HG03280 (cell line): Measurements from ENCODE around the gene GSTO1.
A peak's percentile ranks its signal among the peaks of the same experiment; 100 is the strongest.

Source experiments
- ATAC-seq: cut with Tn5 transposase; IDR thresholded peaks from one replicate; pipeline ENCODE4 v1.9.1; 2021; ENCODE audit warnings: mild to moderate bottlenecking, moderate library complexity; ENCODE audit not compliant: unreplicated experiment

The GSTO1 gene

DNA sequence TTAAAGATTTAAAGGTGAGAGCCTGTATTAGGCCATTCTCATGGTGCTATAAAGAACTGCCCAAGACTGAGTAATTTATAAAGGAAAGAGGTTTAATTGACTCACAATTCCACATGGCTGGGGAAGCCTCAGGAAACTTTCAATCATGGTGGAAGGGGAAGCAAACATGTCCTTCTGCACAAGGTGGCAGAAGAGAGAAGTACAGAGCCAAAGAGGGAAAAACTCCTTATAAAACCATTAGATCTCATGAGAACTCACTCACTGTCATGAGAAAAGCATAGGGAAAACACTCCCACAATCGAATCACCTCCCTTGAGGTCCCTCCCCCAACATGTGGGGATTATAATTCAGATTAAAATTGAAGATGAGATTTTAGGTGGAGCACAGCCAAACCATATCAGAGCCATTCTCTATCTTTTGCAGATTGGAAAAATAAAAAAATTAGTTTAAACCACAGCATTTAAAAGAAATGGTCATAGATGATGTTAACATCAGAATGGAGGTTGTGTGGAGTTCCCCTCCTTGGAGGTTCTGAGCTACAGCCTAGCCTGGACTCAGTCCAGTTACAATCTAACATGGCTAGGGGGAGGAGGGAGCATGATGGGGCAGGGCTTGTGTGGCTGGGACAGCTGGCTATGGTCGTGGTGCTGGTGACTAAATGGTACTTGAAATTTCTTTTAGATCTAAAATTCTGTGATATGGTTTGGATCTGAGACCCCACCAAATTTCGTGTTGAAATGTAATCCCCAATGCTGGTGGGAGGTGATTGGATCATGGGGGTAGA, 47.4 kb downstream of the GSTO1 start:
- no peak for ATAC-seq

DNA sequence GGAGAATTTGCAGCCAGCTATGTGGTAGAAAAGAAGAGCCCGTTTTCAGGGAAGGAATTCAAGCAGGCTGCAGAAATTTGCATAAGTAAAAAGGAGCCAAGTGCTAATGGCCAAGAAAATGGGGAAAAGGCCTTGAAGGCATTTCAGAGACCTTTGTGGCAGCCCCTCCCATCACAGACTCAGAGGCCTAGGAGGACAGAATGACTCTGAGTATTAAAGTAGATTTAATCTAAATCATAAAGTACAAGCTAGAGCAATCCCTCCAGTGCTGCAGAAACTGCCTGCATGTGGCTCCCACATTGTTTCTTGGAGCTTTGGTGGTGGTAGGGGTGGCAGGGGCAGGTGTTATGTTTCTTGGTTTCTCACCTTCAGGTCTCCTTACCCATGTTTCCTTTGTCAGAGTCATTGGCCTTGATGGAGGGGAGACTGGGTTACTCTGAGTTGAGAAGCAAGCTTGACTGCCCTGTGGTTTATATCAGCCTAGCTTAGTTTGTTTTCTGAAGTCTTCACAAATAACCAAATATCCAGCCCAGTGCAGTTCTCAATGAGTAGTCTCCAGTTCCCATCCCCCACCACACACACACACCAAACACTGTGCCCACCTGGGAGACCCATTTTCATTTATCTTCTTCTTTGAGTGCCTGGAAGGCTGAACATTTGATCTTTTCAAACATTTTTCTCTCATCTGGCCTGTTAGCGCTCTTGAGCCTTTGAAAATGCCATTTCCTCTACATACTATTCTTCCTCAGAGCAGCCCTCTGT, 49.1 kb downstream of the GSTO1 start:
- ATAC-seq = no peak

DNA sequence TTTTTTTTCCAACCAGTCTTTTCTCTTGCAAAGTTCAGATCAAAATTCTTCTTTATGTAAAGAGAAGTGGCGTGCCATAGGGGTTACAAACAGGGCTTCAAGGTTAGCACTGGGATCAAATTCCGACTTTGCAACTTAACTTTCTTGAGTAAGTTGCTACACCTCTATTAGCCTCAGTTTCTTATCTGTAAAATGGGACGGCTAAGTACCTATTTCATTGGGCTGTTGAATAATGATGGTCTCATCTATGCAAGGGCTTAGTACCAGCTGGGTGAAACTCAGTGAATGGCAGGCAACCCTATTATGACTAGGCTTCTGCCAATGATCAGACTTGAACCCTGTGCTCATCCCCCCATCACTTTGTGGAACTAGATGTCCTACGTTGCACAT, 49.7 kb downstream of the GSTO1 start:
- ATAC-seq = no peak

DNA sequence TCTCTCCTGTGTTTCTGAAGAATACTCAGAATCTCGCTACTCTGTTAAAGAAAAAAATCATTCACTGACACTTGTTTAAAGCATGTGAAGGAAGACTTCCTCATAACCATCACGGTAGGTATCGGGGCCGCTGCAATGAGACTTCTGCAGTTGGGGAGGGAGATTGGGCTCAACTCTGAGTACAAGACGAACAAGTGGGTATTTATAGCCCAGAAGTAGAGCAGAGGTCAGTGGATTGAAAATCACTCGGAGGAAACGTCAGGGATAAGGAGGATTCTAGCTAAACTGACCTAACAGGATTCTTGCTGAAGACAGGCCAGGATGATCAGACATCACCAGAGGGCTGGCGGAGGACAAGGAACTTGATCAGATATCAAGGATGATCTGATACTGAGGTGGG, 50.2 kb downstream of the GSTO1 start:
- ATAC-seq = no peak

DNA sequence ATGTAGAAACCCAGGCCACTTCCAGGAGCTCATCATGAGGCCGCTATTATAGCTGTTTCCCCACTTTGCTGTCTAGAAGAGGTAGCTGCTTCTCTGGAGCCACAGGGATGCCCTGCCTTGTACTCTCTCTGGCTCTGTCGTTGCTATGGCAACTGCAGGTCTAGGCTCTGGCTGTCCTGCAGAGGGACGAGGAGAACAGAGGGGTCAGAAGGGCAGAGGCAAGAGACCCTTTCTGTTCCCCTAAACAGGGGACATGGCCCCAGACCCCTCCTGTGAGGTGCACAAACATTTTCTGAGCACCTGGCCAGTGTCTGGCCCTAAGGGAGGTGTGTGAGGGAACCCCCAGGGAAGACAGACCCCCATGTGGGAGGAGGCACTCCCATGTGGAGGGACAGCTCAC, 52.2 kb downstream of the GSTO1 start:
- no peak for ATAC-seq

DNA sequence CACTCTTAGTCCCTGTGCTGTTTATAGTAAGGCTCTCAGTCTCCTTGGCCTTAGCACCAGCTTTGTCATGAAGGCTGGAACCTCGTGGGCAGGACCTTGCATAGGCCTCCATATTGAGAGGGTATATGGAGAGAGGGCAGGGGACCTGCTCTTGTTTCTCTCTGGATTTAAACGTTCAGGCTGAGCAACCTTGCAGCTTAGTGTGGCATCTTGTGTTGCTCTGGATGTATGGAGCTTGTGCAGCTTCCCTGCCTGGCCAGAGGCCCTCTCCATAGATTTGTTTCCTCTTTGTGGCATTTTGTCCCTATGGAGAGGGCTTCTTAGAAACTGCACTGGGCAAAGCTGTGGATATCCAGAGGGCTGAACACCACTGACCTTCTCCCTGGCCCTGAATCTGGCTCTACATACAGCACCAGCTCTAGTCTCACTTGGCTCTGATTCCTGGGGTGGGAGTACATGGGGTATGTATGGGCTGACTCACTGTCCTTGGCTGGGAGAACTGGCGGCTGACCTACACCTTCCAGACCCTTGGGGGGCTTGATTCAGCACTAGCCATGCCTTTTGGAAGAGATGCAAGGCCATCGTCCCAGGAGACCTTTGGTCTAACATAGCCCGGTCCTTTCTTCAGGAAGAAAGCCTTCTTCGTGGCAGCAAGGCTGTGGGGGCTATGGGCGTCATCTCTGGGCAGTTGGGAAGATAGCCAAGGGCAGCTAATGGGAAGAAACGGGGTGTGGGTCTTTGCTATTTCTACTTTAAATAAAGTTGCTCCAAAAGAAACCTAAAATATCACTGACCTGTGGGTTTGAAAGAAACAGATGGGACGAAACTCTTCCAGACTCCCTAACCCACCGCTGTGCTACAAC, 53.1 kb downstream of the GSTO1 start:
- ATAC-seq = no peak

DNA sequence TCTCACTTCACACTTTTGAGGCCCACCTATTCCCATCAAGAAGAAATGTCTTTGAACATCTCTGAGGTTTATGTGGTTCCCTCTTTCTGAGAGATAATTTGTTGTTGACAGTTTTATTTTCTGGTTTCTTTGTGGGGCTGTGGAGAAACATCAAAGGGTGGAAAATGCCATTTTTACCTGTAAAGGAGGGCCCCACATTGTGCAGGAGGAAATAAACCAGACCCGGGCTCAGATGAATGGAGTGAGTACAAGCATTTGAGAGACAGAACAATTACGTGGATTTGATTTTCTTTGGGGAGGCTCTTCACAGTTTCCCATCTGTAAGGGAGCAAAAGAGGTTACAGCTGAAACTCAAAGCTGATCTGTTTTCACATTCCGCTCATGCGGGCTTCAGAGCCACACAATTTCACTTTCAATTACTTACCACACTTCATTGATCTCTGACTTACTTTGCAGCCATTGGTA, 53.8 kb downstream of the GSTO1 start:
- ATAC-seq = peak; percentile 64

DNA sequence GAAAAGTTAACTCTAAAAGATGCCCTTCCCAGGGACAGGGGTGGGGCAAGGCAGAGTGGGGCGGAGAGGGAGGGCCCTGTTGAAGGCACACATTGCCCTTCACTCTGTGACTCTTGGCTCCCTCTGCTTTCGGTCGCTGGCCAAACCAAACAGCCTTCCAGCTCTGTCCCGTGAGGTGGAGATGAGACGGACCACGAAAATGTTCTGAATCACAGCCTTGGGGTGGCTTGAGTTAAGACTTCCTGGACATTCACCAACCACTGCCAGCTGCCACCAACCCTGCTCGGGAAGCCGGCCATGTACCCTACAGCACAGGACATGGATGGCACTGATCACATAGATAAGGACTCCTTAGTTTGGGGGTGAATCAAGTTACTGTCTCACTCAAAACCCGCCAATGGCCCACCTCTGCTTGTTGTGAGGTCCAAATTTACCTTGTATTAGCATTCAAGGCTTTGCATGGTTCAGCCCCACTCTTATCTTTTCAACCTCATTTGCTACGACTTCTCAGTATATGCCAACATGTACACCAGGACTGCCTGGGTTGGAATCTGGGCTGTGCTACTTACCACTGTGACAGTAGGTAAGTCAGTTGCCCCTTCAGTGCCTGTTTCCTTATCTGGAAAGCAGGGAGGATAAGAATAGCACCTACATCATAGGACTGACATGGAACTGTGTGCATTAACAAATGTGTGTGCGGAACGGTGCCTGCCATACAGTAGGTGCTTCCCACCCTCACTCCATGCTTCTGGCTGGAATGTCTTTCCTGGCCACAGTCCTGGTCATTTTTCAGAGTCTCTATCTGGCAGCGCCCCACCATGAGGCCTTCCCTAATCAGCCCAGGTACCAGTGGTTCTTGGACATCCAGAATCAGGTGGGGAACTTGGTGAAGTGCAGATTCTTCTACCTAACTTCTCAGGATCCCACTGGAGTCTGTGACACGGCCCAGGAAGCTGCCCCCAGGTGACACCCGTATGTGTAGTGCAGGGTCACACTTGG, 55.6 kb downstream of the GSTO1 start:
- ATAC-seq = no peak

DNA sequence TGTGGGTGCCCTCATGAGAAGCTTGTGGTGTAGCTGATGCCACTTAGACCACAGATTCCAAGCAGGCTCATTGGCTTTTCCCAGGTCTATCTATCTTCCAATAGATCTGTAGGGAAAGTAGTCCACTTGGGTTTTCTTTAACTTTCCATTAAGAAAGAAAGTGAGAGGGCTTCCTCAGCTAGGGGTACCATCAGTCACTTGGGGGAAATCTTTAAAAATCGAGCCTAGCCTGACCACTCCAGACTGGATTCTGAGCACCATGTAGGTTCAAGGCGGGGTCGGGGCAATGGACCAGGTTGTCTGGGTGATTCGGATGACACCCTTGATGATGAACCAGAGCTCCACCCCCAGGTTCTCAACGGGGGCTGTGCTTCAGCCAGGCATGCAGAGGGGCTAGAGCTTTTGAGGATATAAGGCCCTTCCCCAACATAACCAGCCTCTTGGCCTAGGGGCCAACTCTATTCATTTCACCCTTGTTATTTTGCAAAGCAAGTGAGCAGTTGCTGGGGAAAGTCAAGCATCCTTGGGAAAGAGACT, 56.6 kb downstream of the GSTO1 start:
- no peak for ATAC-seq

DNA sequence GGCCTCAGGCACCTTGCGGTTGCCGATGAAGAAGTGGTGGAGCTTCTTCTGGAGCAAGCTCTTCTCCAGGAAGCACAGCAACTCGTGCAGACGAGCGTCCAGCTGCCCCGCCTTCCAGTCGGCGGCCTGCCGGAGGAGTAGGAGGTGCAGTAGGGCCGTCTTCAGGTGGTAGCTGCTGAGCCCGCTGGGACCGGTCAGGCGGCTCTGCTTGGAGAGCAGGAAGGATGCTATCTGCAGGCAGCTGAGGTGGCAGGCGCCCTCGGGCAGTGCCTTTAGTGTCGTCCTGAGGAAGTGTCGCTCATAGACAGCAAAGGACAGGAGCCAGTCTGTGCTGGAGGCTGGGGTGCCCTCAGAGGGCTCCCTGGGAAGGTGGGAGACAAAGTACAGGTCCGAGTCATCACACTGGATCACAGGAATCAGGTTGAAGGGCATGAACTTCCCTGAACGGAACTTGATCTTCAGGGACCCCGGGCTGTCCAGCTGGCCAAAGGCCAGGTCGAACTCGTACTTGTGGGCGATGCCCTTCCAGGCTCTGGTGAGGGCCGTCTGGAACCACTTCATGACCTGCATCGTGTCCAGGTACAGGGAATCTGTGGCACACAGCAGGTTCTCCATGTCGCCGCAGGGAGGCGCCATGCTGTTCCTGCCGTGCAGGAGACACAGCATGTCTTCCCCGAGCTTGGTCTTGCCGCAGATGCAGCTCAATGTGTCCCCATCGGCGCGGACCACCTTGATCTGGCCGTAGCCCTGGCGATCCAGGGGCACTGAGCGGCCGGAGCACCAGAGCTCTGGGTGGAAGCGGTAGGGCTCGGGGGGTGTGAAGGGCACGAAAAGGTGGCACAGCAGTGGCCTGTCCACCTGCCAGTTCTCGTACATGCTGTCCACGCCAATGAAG, 60.1 kb downstream of the GSTO1 start:
- no peak for ATAC-seq

DNA sequence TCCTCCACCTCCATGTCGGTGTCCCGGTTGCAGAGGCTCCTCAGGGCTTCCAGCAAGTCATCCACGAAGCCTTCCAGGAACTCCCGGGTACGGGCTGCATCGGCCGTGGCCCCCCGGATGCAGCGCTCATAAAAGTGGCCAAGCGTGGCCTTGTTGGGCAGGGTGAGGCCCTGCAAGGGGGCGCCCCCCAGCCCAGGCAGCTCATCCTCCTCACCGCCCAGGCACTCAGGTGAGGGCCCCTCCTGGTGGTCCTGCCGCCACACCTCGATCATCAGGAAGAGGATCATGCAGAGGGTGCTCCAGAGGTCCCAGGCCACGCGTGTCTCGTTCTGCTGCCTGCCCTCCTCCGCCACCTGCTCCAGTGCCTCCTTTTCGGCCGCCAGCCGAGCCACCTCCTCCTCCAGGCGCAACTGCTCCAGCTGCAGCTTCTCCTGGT, 60.8 kb downstream of the GSTO1 start:
- ATAC-seq = no peak

DNA sequence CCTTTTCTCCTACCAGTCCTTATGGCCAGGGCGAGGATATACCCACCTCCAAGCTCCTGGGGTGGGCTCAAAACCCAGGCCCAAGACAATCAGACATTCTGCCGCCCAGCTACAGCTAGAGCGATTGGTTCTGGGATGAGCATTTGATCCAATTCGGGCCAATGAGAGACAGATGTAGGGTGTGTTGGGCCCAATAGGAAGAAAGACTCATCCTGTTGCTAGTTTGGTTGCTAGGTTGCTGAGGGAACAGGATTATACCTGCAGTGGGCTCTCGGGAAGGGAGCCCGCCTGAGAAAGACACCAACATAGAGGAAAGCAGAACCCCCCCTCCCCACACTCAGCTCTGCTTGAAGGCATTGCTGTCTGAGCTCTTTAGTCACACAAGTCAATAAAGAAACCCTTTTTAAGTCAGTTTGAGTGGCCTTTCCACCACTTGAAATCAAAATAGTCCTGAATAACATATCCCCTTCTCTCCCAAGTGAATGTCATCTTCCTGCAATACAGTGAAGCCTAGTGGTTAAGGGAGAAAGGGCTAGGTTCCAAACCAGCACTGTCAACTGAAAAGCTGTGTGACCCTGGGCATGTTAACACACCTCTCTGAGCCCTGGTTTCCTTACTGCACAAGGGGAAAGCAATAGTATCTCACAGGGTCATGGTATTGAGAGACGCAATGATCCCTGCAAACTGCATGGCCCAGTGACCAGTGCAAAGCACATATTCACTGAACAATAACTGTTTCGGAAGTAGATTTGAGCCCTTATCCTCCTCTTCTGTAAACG, 61.8 kb downstream of the GSTO1 start:
- no peak for ATAC-seq
